Camera-type eye (tissue), 1 donor: ENCODE measurements around the gene ECI1. TPM values are rescaled to one million over a fixed set of nuclear protein-coding genes. Genes with fewer than 3 reads are reported as not detected.

Source experiments
- total RNA-seq: library from RNA; depleted of rRNA; stranded (reverse); fragments of >200 nt; gene quantifications from one replicate; pipeline ENCODE4 v1.2.3, GENCODE V29; 2014

Gene ECI1, protein sequence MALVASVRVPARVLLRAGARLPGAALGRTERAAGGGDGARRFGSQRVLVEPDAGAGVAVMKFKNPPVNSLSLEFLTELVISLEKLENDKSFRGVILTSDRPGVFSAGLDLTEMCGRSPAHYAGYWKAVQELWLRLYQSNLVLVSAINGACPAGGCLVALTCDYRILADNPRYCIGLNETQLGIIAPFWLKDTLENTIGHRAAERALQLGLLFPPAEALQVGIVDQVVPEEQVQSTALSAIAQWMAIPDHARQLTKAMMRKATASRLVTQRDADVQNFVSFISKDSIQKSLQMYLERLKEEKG
- total RNA-seq = 40.5 TPM

DNA sequence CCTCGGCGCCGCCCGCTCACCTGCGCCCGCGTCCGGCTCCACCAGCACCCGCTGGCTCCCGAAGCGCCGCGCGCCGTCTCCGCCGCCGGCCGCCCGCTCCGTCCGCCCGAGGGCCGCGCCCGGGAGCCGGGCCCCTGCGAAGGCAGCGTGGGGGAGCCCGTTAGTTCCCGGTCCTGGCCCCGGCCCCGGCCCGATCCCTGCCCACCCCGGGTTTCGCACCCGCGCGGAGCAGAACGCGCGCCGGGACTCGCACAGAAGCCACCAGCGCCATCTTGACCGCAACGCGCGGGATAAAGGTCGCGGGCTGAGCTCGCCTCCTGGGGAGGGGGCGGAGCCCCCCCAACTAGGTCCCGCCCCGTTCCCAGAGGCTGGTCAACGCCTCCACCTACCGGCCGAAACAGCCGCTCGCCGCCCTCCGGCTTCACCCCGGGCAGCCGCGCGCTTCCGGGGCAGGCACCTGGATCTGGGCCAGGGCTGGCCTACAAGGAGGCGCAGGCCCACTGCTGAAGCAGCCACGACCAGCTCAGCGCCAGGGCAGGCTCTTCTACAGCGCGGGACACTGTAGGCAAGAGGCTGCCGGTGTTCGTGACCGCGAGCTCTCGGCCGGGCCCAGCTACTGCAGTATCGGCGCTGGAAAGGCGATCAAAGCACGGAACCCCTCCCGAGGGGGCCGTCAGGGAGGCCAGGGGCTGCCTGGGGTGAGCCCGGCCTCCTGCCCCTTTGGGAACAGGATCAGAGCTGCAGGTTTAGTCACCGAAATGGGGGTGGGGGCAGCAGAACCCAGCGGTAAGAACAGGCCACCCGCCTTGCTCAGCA lies at the start of gene ECI1:
Gene ECI1, minus strand, starts transcription at position 292 of the 816 bp plus-strand sequence. Its CDS starts 21 bp downstream, at position 271.

DNA sequence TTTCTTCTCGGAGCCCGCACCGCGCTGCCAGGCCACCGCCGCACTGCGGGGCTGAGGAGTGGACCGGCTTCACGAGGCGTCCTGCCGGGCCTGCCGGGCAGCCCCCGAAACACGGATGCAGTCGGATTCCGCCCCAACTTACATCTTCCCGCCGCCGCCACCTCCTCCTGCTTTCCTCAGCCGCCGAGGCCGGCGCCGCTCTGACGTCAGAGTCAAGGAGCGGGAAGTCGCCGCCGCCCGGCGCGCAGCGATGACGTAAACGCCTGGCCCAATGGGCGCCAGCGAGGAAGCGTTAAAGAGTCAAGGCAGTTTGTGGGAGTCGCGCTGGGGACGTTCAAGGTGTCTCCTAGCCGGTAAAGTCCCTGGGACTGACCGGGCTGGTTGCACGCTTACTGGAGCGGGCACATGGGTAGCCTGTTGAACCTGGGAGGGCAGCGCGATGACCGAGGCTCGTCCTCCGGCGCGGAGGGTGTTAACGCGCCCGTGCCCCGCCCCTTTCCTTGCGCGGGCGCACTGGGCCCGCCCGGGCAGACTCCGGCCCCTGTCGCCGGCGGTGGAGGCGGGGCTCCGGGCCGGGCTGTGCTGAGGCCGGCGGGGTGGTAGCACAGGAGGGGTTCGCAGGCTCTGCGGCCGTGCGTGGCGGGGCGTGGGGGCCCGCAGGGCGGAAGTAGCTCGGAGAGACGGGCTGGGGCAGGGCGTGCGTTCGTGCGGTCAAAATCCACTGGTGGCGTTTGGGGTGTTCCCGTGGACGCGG lies 16.7 kb upstream of the ECI1 start, which contains the start of gene RNPS1:
Gene RNPS1, minus strand, starts transcription at position 214 of the 754 bp plus-strand sequence. CDS start 3,483 bp downstream, outside the sequence.

DNA sequence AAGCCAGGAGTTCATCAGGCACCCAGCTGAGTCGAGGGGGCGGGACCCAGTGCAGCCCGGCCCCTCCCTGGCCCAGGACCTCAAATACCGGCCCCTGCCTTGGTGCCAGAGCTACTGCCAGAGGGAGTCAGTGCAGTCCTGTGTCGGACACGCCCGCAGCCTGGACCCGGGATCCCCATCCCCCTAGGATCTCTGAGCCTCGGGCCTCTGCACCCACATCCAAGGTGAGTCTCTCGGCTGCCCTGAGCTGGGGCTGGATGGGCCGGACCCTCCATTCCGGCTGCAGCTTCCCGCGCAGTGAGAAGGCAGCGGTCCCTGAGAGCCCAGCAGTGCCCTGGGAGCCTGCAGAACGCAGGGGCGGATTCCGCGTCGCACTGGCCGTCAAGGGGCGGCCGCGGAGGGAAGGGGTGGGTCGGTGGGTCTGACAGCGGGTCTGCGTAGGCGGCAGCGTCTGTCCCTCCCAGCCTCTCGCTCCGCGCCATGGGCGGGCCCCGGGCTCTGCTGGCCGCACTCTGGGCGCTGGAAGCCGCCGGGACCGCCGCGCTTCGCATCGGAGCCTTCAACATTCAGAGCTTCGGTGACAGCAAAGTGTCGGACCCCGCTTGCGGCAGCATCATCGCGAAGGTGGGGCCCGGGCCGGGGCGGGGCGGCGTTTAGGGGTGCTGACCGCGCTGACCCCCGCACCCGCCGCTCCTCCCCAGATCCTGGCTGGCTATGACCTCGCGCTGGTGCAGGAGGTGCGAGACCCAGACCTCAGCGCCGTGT lies 14.9 kb downstream of the ECI1 start, which contains the start of gene DNASE1L2:
Gene DNASE1L2, plus strand, starts transcription at position 108 of the 765 bp plus-strand sequence. Its CDS starts 373 bp downstream, at position 481.

DNA sequence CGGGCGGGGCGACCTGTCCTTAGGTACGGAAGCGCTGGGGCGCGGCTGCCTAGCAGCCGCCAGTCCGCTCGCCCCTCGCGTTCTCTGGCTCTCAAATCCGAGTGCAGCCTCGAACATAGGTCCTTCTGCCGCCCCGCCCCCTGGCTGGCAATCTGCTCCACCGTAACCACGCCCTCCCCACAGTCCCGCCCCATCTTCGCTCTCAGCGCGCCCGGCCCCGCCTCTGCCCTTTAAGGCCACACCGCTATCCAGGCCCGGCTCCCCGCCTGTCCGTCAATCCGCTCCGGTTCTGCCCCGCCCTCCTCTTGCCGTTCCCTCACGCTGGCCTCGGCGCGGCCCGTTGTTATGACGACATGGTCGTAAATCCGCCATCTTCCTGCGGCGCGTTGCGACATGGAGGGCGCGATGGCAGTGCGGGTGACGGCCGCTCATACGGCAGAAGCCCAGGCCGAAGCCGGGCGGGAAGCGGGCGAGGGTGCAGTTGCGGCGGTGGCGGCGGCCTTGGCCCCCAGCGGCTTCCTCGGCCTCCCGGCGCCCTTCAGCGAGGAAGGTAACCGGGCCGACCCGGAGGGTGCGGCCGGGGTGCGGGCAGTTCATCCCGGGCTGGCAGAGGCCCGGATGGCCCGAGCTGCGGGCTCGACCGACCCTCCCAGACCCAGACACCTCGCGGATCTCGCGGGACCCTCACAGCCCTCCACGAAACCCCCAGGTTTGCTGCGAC lies 28.0 kb downstream of the ECI1 start, which contains the start of gene E4F1:
Gene E4F1, plus strand, starts transcription at position 371 of the 721 bp plus-strand sequence. Its CDS starts 23 bp downstream, at position 394.

DNA sequence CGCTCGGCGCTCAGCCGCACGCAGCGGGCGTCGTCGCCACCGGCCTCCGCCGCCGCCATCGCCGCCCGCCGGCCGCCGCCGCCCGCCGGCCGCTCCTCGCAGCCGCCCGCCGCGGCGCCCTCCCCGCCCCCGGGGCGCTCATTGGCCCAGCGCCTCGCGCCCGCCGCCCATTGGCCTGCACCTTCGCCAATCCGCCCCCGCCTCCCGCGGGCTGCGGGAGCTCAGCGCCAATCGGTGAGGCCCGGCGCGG lies 36.7 kb downstream of the ECI1 start, which contains the start of gene PGP:
Gene PGP, minus strand, starts transcription at position 122 of the 250 bp plus-strand sequence. Its CDS starts 63 bp downstream, at position 59.

DNA sequence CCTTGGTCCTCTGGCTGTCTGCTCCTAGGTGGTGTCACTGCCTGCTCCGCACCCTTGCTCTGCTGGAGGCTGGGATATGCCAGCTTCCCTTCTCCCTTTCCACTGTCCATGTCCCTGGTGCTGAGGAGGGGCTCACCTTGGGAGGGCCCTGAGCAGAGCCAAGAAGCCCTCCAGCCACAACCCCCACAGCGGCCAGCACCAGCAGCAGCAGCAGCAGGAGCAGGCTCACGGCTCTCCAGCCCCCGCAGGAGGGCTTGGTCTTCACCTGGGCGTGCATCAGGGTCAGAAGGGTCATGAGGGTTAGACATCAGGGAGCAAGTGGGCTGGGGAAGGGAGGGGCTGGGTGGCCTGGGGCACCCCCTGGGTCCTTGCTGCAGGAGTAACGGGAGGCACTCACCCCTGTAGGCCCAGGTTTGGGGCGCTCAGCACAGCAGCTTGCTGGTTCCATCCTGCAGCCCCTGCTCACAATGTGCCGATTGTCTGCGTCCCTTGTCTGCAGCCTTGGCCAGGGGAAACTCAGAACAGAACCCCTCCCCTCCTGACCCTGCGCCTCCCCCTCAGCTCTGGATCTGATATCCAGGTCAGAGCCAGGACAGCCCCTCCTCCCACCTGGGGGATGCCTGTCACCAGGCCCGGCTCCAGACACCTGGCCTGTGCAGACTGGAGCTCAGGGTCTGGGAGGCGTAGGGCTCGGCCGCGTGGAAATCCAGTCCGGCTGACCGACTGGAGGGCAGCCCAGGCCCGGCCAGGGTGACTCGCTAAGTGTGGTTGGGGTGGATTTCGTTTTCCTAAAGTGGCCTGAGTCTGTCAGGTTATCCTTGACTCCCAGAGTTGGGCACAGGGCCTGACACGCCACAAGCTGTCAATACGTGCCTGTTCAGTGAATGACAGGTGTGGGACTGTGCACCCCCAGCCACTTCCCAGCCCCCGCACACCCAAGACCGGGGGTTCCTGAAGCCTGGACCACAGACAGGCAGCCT lies 40.7 kb downstream of the ECI1 start, which contains the start of gene BRICD5:
Gene BRICD5, minus strand, starts transcription at position 478 of the 980 bp plus-strand sequence. Its CDS starts 30 bp downstream, at position 448.

DNA sequence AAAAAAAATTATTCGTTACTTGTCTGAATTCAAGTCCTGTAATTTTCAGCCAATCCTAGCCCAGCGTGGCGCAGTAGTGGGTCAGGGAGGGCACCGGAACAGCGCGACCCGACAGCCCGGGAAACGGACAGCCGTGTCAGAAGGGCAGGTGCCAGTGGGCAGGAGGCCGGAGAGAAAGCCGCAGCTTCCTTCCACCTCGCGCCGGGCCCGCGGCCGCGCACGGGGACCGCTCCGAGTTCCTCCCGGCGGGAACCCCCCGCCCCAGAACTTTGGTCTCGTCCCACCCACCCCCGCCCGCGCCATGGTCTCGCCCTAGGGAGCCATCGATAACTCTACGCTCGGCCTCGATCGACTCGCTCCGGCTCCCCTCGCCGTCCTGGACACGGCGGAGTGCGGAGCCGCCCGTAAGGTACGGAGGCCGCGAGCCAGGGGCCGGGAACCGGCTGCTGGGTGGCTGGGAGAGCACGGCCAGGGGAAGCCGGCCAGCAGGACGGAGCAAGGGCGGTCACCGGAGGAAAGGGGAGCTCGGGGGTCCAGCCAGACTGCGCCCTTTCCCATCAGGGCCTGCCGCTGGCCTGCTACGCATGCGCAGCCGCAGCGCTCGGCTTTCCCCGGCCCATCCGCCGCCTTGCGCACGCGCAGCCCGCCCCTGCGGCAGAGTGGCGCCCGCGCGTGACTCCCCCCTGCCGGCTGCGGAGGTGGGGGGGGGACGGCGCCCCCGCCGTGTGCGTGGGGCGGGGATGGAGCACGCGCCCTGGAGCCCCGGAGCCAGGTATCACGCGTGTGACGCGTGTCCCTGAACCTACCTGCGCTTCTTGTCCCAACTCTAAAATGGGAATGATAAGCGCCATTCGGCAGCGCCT lies 46.1 kb downstream of the ECI1 start, which contains the start of gene MLST8:
Gene MLST8, plus strand, starts transcription at position 351 of the 863 bp plus-strand sequence. CDS start 632 bp downstream, outside the sequence.

DNA sequence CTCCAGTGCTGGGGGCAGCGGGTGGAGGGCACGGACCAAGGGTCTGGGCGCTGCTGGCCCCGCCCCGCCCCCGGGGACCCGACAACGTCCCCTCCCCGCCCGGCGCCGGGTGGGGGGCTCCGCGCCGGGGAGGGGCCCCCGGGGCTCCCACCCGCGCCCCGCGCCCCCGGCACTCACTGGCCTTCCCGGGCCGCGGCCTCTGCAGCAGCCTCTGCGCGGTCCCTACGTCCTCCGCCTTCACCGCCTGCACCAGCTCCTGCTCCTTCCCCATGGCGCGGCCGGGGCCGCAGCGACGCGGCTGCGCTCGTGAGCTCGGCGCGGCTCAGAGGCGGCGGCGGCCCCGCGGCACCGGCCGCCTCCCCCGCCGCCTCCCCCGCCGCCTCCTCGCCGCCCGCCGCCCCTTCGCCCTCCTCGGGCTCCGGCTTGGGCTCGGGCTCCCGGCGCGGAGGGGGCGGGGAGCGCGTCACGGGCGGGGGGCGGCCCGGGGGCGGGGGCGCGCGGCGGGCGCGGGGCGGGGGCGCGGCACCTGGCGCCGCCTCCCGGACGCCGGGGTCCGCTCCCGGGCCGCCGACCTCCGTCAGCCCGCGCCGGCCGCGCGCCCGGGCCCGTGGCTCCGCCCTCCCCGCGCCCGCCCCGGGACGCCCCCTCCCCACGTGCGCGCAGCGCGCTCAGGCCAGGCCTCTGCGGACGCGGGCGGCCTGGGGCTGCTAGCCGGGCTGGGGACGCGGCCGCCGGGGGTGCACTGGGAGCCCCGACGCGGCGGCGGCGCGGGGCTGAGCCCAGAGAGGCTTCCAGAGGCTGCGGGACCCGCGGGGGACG lies 55.0 kb downstream of the ECI1 start, which contains the start of gene CASKIN1:
Gene CASKIN1, minus strand, starts transcription at position 444 of the 819 bp plus-strand sequence. Its CDS starts 173 bp downstream, at position 271.

Other genes with a start within 250 kb of the ECI1 start
- gene ZNF598, start 241.8 kb downstream of the ECI1 start, total RNA-seq = 20.3 TPM
- 2.0 TPM for gene NPW, start 231.8 kb downstream of the ECI1 start, total RNA-seq
- 36.8 TPM for gene NHERF2, start 224.7 kb downstream of the ECI1 start, total RNA-seq
- 17.2 TPM for gene NTHL1, start 203.8 kb downstream of the ECI1 start, total RNA-seq
- gene TSC2, start 203.6 kb downstream of the ECI1 start, total RNA-seq = 103 TPM
- 195 TPM for gene PKD1, start 115.7 kb downstream of the ECI1 start, total RNA-seq
- gene RAB26, start 103.0 kb downstream of the ECI1 start, total RNA-seq = 6.1 TPM
- 38.7 TPM for gene TRAF7, start 95.8 kb downstream of the ECI1 start, total RNA-seq
- gene CASKIN1, start 55.0 kb downstream of the ECI1 start, total RNA-seq = 7.3 TPM
- gene MLST8, start 46.1 kb downstream of the ECI1 start, total RNA-seq = 34.4 TPM
- 12.3 TPM for gene BRICD5, start 40.7 kb downstream of the ECI1 start, total RNA-seq
- gene PGP, start 36.7 kb downstream of the ECI1 start, total RNA-seq = 15.1 TPM
- 37.4 TPM for gene E4F1, start 28.0 kb downstream of the ECI1 start, total RNA-seq
- gene DNASE1L2, start 15.1 kb downstream of the ECI1 start, total RNA-seq = 1.2 TPM
- gene RNPS1, start 16.5 kb upstream of the ECI1 start, total RNA-seq = 117 TPM
- 25.3 TPM for gene ABCA3, start 89.1 kb upstream of the ECI1 start, total RNA-seq
- gene CCNF, start 177.9 kb upstream of the ECI1 start, total RNA-seq = 10.2 TPM
- 7.0 TPM for gene TEDC2, start 208.5 kb upstream of the ECI1 start, total RNA-seq
- 17.4 TPM for gene NTN3, start 219.7 kb upstream of the ECI1 start, total RNA-seq
- 46.5 TPM for gene TBC1D24, start 223.5 kb upstream of the ECI1 start, total RNA-seq